Progenitor cell of endocrine pancreas (in vitro differentiated cells): ENCODE results near the gene DGKH. TPM values are rescaled to one million over a fixed set of nuclear protein-coding genes. Genes with fewer than 3 reads are reported as not detected.
"Not testable (repeated sequence)": the region's sequence is repeated elsewhere in the genome, so short reads cannot be mapped to it uniquely, and the experiment has no call there.

Experiments
- DNase-seq: peaks from one replicate; pipeline ENCODE4 v3.0.0; 2021; ENCODE audit warnings: low spot score; ENCODE audit not compliant: unreplicated experiment
- H3K27ac Mint-ChIP-seq: 2 replicates; pipeline ENCODE4 v1.8.0; 2021; ENCODE audit warnings: mild to moderate bottlenecking, moderate library complexity, mixed read lengths
- H3K27me3 Mint-ChIP-seq: 2 replicates; pipeline ENCODE4 v1.8.0; 2021; ENCODE audit warnings: mixed read lengths
- H3K36me3 Mint-ChIP-seq: 2 replicates; pipeline ENCODE4 v1.8.0; 2022; ENCODE audit warnings: mixed read lengths; ENCODE audit not compliant: insufficient read depth
- H3K4me1 Mint-ChIP-seq: 2 replicates; pipeline ENCODE4 v1.8.0; 2021; ENCODE audit warnings: low read depth, mixed read lengths
- H3K4me3 Mint-ChIP-seq: 2 replicates; pipeline ENCODE4 v1.8.0; 2021; ENCODE audit warnings: low read depth, mild to moderate bottlenecking, moderate library complexity, mixed read lengths
- H3K9me3 Mint-ChIP-seq: 2 replicates; pipeline ENCODE4 v1.8.0; 2021; ENCODE audit warnings: low read depth, mixed read lengths
- CTCF ChIP-seq: fragments of 200-600 bp; sonication (generic); IDR thresholded peaks from one replicate; pipeline ENCODE4 v1.5.0; 2021; ENCODE audit warnings: antibody characterized with exemption, mild to moderate bottlenecking; ENCODE audit not compliant: unreplicated experiment
- total RNA-seq: library from RNA; stranded (reverse); gene quantifications from 2 replicates; pipeline ENCODE4 v1.2.1, GENCODE V29; 2021

DGKH gene
- total RNA-seq, 1 donor from 2014 or later, result 5.3 TPM

DNA sequence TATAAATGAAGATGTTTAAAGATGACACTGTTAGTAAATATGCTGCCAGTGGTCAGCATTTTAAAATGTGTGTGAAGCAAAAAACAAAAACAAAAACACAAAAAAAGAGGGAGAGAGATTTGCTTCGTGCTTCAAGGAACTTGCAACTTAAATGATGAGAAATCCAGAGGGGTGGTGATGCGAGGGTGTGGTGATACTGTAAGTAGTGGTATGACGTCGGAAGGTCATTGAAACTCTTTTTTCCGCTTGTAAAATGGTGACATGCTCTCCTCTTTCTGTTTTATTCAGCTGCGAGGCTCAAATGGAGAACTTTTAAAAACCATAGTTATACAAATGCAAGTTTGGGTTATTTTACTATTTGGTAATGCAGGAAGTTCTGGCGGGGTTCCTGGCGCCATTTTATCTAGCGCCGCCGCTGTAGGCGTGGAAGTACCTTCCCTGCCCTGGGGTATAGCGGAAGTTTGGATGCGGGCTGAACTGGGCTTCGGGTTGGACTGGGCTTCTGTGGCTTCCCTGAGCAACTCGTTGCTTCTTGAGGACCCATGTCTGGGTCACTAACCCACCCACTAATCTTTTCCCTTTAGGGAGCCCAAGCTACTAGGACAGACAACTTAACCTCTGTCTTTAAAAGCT lies 34.8 kb downstream of the DGKH start:
- no peaks in the 10 kb centered on the region for H3K27me3 Mint-ChIP-seq
- no peak for DNase-seq
- H3K4me1 Mint-ChIP-seq, result no peaks in the 10 kb centered on the region
- peaks cover 6% of the 10 kb centered on the region for H3K36me3 Mint-ChIP-seq
- TF ChIP-seq CTCF, result no peak
- H3K4me3 Mint-ChIP-seq, result no peak overlapping the region
- peaks cover 18% of the 10 kb centered on the region for H3K9me3 Mint-ChIP-seq
- H3K27ac Mint-ChIP-seq, result no peak overlapping the region

DNA sequence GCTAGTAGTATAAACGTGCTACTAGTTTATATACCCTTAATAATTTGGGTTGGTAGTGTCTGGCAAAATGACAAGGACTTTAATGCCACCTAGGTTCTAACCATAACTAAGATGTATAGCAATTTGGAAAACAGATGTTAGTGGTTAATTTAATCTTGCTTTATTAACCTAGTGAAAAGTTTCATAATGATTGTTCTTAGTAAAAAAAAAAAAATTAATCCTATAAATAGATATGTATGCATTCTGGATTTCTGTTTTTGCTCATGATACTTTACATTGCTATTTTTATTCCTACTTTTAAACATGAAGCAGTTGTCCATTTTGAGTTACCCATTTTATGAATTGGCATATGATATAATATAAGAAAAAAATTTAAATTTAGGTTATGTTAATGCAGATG lies 36.3 kb downstream of the DGKH start:
- DNase-seq, result no peak
- no peaks in the 10 kb centered on the region for H3K4me1 Mint-ChIP-seq
- no peak overlapping the region for H3K27ac Mint-ChIP-seq
- no peaks in the 10 kb centered on the region for H3K27me3 Mint-ChIP-seq
- peaks cover 6% of the 10 kb centered on the region for H3K36me3 Mint-ChIP-seq
- H3K4me3 Mint-ChIP-seq, result no peak overlapping the region
- TF ChIP-seq CTCF, result no peak
- peaks cover 18% of the 10 kb centered on the region for H3K9me3 Mint-ChIP-seq

- Mint-ChIP-seq H3K4me3 (no peak overlapping the region), H3K27me3 (no peaks in the 10 kb centered on the region), H3K4me1 (no peaks in the 10 kb centered on the region), H3K9me3 (peaks cover 18% of the 10 kb centered on the region), H3K27ac (no peak overlapping the region), H3K36me3 (peaks cover 7% of the 10 kb centered on the region)
- DNase-seq, result no peak
- TF ChIP-seq CTCF, result no peak
Measured at GRCh38 chr13:42086582-42086981, 38.1 kb downstream of the DGKH start.

- DNase-seq, result no peak
- H3K27me3 Mint-ChIP-seq, result no peaks in the 10 kb centered on the region
- H3K4me3 Mint-ChIP-seq, result no peak overlapping the region
- peaks cover 2% of the 10 kb centered on the region for H3K36me3 Mint-ChIP-seq
- H3K9me3 Mint-ChIP-seq, result no peaks in the 10 kb centered on the region
- H3K27ac Mint-ChIP-seq, result no peak overlapping the region
- H3K4me1 Mint-ChIP-seq, result peaks cover 3% of the 10 kb centered on the region
- no peak for TF ChIP-seq CTCF
Measured at GRCh38 chr13:42094516-42095040, 46.1 kb downstream of the DGKH start.

DNA sequence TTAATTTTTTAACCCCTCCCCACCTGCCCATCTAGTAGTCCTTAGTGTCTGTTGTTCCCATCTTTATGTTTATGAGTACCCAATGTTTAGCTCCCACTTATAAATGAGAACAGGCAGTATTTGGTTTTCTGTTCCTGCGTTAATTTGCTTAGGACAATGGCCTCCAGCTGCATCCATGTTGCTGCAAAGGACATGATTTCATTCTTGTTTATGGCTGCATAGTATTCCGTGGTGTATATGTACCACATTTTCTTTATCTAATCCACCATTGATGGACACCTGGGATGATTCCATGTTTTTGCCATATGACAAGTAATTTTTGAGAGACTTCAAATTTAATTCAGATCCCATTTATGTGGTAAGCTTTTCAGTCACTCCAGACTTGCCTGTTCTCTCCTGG lies 47.8 kb downstream of the DGKH start:
- H3K36me3 Mint-ChIP-seq, H3K4me3 Mint-ChIP-seq, H3K27ac Mint-ChIP-seq, DNase-seq, H3K27me3 Mint-ChIP-seq, H3K4me1 Mint-ChIP-seq, H3K9me3 Mint-ChIP-seq: not testable (repeated sequence)
